ES-I3 (cell line): ENCODE data around the gene TMEM95.
A peak's percentile ranks its signal among the peaks of the same experiment; 100 is the strongest.

Source experiments
- H3K36me3 ChIP-seq: 2 replicates; pipeline ENCODE4 v1.6.1; 2013; ENCODE audit warnings: mild to moderate bottlenecking, low read length, control low read depth, moderate library complexity; ENCODE audit not compliant: insufficient read depth
- H3K4me1 ChIP-seq: 2 replicates; pipeline ENCODE4 v1.6.1; 2013; ENCODE audit warnings: mild to moderate bottlenecking, control low read depth, low read length; ENCODE audit not compliant: insufficient read depth
- H3K9ac ChIP-seq: 2 replicates; pipeline ENCODE4 v1.6.1; 2013; ENCODE audit warnings: low read depth, mild to moderate bottlenecking, low read length, moderate library complexity
- H3K9me3 ChIP-seq: 2 replicates; pipeline ENCODE4 v1.6.1; 2013; ENCODE audit warnings: mild to moderate bottlenecking, low read length, moderate library complexity; ENCODE audit not compliant: control insufficient read depth, insufficient read depth

Gene TMEM95

DNA sequence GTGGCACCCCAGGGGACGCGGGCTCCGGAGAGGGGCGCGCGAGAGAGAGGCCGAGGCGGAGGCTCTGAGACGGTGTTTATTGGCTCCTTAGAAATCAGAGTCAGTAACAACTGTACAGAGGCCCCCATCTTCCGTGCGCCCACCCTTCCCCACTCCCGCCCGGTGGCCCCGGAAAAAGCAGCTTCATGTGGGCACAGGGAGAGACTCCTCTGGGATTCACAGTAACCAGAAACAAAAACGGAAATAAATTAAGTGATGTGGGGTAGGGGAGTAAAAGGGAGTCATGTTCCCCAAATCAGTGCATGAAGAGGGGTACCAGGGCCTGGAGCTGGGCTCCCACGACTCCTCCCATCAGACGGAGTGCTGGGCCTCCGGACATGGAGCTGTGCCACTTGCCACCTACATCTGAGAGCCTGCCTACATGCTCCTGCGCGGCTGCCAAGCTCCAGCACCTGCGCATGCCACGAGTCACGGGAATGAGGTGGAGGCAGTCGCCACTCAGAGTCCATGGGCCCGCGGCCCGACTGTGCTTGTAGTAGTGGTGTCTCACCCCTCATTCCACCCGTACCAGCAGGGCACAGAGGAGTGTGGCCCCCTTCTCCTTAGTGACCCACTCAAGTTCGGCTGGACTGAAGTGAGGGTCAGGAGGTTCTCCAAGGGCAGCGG lies 39.3 kb upstream of the TMEM95 start:
- no peaks in the 10 kb centered on the region; the same call in 1 of the 2 replicates for H3K4me1 ChIP-seq
- no peaks in the 10 kb centered on the region for H3K9me3 ChIP-seq
- peaks cover 32% of the 10 kb centered on the region for H3K36me3 ChIP-seq
- H3K9ac ChIP-seq = peak overlapping the region; percentile 46

DNA sequence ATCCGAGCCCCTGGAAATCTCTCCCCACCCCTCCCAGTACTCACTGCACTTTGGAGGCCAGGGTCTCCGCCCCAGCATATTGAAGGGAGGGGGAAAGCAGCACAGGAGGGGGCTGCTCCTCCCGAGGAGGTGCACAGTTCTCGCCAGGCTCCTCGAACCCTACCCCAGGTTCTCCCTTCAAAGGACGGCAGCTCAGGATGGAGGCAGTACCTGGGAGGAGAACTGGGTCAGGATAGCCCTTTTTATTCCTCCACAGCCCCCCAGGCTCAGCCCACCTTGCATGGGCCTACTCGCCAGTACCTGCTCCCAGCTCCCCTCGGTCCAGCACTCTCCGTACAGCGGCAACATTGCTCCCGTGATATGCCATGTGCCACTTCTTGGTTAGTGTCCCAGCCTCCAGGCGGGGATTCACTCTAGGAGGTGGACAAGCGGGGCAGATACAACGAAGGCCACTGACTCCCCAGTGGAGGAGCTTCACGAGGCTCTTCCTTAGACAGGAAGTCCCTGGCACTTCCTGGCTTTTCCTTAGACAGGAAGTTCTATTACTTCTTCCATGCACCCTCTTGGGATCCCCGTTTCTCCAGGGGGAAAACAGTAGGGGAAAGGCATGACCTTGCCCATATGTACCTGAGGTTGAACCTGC lies 37.7 kb upstream of the TMEM95 start:
- H3K9ac ChIP-seq = no peak overlapping the region
- peaks cover 23% of the 10 kb centered on the region for H3K36me3 ChIP-seq
- H3K4me1 ChIP-seq = no peaks in the 10 kb centered on the region; the same call in 1 of the 2 replicates
- no peaks in the 10 kb centered on the region for H3K9me3 ChIP-seq

DNA sequence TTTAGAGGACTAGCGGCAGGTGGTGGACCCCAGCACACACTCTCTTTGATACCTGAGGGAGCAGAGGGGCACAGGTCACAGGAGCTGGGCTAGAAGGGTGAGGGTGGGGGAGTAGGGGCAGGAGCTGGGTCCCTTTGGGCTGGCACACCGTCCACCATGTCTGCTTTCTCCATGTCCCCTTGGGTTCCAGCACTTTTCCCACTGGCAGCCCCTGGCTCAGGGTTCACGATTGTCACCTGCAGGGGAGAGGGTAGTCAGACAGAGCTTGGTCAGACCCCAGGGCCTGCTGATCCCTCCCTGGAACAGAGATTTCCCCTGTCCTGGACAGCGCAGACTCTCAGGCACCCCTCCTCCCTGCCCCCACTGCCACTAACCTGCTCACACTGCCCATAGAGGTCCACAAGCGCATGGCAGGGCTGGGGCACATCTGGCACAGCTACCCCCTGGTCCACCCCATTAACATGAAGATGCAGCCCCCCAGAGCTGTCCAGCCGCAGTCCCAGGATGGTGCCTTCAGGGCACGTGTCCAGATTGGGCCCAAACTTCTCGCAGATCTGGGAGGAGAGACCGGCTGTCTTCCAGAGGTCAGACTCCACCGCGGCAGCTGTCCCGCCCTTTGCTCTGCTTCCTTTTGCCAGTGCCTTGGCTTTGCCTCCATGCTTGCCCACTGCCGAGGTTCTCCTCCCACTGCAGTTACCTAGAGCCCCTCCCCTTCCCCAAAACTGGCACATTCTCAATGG lies 36.7 kb upstream of the TMEM95 start:
- Histone ChIP-seq H3K9me3 (no peaks in the 10 kb centered on the region), H3K4me1 (no peaks in the 10 kb centered on the region; the same call in 1 of the 2 replicates), H3K9ac (no peak overlapping the region), H3K36me3 (peaks cover 23% of the 10 kb centered on the region)

DNA sequence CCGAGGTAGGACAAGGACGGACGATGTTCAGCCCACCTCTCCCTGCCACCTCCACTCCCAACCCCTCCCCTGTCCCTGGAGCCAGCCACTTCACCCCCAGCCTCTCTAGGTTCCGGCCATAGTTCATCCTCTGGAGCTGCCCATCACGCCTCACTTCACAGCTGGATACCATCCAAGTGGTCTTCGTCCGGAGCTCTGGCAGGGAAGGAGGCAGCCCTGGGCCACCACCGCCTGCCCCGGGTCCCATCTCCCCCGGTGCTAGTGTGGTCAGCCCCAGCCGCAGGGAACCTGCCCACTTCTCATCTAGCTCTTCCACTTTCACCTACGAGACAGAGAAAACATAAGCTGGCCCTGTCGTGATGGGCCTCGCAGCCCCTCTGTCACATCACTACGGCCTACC lies 33.5 kb upstream of the TMEM95 start:
- H3K4me1 ChIP-seq = no peaks in the 10 kb centered on the region
- H3K9ac ChIP-seq = no peak overlapping the region
- H3K9me3 ChIP-seq = no peaks in the 10 kb centered on the region
- peaks cover 37% of the 10 kb centered on the region for H3K36me3 ChIP-seq

DNA sequence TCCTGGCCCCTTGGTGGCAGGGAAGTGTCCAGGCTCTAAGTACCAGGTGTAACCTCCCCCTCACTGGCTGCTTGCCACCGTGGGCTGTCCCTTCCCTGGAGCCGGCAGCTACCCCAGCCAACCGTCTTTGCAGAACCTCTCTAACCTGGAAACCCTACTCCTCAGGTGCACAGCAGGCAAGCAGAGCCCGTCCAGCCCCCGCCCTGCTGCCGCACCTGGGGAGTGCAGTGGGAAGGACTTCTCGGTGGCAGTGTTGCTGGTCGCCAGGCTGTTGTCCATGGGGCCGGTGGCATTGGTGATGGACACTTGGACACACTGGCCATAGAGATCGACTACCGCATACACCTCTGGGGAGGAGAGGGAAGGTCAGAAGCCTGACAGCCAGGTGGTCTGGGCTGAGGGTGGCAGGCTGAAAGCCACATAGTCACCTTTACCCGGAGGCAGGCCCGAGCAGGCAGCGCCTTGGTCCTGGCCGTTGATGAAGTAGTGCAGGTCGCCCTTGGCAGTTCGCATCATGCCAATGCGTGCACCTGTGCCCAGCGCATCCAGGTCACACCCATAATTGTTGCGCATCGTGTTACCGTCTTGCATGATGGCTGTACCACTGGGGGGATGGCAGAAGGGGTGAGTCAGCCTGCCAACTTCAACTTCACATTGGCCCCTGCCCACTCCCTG lies 32.3 kb upstream of the TMEM95 start:
- H3K9ac ChIP-seq = no peak overlapping the region

DNA sequence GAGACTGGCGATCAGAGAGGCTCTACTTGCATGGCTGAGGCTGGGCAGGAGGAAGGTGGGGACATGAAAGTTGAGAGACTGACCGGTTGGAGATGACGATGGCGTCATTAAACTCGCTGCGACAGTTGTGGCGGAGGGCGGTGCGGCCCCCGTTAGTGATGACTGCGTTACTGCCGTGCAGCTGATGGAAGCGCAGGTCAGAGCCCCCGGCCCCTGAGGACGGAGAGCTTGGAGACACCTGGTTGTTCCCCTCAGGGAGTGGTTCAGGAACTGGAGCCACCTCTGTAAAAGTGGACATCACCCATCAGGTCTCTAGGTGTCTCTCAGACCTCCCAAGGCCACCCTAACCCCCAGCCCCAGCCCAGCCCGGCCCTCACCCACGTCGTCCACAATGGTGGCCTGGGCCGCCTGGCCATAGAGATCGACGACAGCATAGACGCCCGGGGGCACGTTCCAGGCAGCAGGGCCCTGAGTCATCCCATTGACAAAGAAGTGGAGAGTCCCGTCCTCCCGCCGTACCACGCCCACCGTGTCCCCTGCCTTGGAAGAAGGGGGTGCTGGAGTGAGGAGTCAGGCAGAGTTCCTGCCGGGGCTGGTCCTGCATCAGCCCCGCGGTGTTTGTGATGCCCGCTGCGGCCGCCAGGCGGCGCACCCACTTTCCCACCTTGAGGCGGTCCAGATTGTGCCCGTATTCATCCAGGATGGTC lies 31.1 kb upstream of the TMEM95 start:
- no peak overlapping the region for H3K9ac ChIP-seq
- H3K36me3 ChIP-seq = peaks cover 30% of the 10 kb centered on the region
- H3K4me1 ChIP-seq = peaks cover 4% of the 10 kb centered on the region
- H3K9me3 ChIP-seq = no peaks in the 10 kb centered on the region

More for the DNA sequence above, 32.3 kb upstream of the TMEM95 start:
- H3K36me3 ChIP-seq = peaks cover 33% of the 10 kb centered on the region
- no peaks in the 10 kb centered on the region for H3K4me1 ChIP-seq
- H3K9me3 ChIP-seq = no peaks in the 10 kb centered on the region

DNA sequence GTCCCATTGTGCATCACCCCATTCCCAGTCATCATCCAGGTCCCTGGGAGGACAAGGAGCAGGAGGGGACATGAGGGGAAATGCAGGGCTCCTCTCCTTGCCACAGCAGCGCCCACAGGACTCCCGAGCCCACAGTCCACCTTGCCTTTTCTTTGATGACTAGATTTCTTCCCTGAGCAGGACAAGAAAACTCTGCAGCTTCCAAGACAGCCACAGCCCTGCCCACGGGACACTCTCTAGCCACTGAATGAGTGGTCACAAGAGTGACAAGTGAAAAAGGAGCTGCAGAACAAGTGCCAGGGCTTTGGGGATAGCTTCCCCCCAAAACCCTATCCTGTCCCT lies 30.5 kb upstream of the TMEM95 start:
- peaks cover 4% of the 10 kb centered on the region for H3K4me1 ChIP-seq
- H3K9me3 ChIP-seq = no peaks in the 10 kb centered on the region
- peaks cover 30% of the 10 kb centered on the region for H3K36me3 ChIP-seq
- H3K9ac ChIP-seq = no peak overlapping the region

DNA sequence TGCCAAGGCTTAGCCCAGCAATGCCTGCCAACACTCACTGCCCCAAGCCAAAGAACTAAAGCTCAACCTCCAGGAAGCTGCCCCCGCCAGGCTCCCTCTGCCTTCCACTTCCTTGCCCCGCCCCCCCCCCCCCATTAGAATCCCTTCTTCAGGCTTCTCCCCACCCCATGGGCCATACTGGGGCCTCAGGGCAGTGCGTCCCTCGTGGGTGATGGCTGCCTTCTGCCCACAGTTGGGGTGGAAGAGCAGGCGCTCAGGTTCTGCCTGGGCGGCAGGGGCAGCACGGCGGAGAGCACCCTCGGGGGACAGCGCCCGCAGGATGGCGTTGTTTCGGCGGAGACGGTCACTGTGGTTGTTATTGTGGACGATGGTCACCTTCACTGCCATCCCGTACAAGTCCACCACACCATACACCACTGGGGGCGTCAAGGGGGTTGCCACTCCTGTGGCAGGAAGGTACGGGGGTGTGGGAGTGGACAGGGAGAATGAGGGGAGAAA lies 29.9 kb upstream of the TMEM95 start:
- Histone ChIP-seq H3K4me1 (peaks cover 4% of the 10 kb centered on the region), H3K9ac (no peak overlapping the region), H3K9me3 (no peaks in the 10 kb centered on the region), H3K36me3 (peaks cover 29% of the 10 kb centered on the region)

DNA sequence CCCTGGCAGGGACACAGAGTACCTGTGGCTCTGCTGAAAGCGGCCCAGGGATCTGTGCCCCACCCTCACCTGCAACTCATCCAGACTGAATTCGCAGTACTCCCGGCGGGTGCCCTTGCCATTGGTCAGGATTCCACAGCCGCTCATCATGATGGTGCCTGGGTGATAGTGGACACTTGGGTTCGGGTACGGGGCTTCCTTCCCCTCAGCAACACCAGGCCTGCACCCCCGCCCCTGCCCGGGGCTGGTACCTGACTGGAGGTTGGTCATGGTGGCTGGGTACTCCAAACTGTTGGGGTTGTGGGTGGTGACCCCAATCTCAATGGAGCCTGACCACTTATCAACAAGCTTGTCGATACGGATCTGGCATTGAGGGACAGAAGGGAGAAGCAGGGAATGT lies 28.8 kb upstream of the TMEM95 start:
- Histone ChIP-seq H3K9me3 (no peaks in the 10 kb centered on the region), H3K4me1 (peaks cover 4% of the 10 kb centered on the region), H3K9ac (no peak overlapping the region), H3K36me3 (peaks cover 21% of the 10 kb centered on the region)

DNA sequence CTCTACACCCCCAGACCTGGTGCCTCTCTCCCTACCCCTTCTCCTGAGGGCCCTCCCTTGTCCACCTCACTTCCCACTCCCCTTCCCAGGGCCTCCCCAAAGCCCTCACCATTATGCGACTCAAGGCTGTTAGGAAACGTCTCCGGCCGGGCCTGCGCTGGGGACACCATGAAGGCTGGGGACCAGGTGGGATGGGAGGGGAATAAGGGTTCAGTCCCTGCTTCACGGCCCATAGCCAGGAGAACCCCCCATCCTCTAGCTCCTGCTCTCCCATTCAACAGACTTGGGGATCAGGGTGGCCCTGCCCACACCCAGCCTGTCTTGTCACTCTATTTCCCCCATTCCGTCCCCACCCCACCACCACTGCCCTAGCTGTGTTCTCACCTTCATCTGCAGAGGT lies 27.9 kb upstream of the TMEM95 start:
- Histone ChIP-seq H3K9me3 (no peaks in the 10 kb centered on the region), H3K36me3 (peaks cover 21% of the 10 kb centered on the region), H3K9ac (no peak overlapping the region), H3K4me1 (peaks cover 4% of the 10 kb centered on the region)

DNA sequence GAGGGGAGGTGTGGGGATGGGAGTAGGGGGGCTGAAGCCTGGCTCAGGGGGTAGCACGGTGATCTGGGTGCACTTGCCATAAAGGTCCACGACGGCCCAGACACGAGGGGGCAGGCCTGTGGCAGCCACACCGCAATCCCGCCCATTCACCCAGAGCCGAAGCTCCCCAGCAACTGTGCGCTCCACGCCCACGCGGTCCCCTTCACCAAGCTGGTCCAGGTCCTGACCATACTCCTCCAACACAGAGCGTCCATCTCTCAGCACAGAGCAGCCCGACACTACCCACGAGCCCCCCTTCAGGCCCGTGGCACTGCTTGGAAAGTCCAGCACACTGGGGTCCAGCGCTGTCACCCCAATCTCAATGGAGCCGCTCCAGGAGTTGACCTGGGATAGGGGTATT lies 27.5 kb upstream of the TMEM95 start:
- Histone ChIP-seq H3K9ac (no peak overlapping the region), H3K4me1 (peaks cover 4% of the 10 kb centered on the region), H3K36me3 (peaks cover 21% of the 10 kb centered on the region), H3K9me3 (no peaks in the 10 kb centered on the region)

DNA sequence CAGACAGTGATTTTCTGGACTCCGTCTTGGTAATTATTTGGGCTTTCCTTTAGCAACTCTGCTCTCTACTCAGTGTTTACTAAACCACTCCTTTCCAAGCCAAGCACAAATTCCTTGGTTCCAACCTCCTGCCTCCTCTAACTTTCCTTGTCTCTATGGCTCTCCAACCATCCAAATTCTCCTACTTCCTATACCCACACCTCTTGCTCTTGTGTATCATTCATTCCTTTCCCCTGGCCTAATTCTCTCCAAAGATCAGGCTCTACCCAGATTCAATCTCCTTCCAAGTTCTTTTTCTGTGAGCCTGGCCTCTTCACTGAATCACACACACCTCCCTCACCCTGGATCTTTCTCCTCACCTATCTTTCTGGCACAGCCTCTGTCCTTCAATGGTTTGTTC lies 26.9 kb upstream of the TMEM95 start:
- peak overlapping the region; percentile 64; the same call in 1 of the 2 replicates for H3K9ac ChIP-seq
- H3K9me3 ChIP-seq = no peaks in the 10 kb centered on the region
- H3K4me1 ChIP-seq = peaks cover 4% of the 10 kb centered on the region
- H3K36me3 ChIP-seq = peaks cover 19% of the 10 kb centered on the region

DNA sequence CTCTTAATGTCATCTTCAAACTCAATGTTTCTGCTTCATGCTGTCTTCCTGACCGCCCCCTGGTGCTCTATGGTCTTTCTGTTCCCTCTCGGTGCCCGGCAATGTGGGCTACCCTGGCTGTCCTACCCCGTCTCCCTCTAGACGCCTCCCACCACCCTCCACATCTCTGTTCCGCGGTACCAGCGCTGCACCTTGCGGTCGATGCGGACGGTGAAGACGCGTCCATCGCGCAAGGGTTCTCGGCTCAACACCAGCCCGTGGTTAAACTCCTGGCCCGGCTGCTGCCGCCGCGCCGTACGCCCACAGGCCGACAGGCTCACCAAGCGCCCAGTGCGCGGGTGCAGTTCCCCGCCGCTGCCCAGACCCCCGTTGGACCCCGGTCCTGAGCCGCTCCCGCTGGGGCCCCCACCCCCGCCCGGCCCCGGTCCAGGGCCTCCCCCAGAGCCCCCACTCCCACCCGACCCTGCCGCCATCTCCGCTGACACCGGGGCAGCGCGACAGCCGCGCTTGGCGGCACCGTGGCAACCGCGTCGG lies 26.0 kb upstream of the TMEM95 start, which contains the start of gene NEURL4:
Gene NEURL4 (minus strand): TSS at position 496 of the 534 bp plus-strand sequence. CDS start 23 bp downstream, at position 473.
- Histone ChIP-seq H3K36me3 (peaks cover 12% of the 10 kb centered on the region; the same call in 1 of the 2 replicates), H3K9ac (peak within 1 kb of the TSS; percentile 83), H3K4me1 (peaks cover 4% of the 10 kb centered on the region), H3K9me3 (no peaks in the 10 kb centered on the region)
